Right ventricle myocardium inferior (tissue), 1 donor: Measurements from ENCODE around the gene ADRA2C. TPM values are rescaled to one million over a fixed set of nuclear protein-coding genes. Genes with fewer than 3 reads are reported as not detected.

Source experiments
- ATAC-seq: fragments of 200-7000 bp; cut with Tn5 transposase; one replicate; pipeline ENCODE4 v1.9.1; 2020; ENCODE audit warnings: mild to moderate bottlenecking, moderate library complexity
- DNase-seq: peaks from one replicate; pipeline ENCODE4 v3.0.0; 2021; ENCODE audit errors: missing footprints
- intact Hi-C: fragments of 100-400 bp; cut with DNase I; formaldehyde crosslinking; loops from one replicate; pipeline ENCODE4 v1.11.0; 2022
- total RNA-seq: library from RNA; stranded (reverse); fragmentation: NEBNext Ultra II Directional; extraction: Animal tissue kit (Norgen Biotek cat#: 25700); gene quantifications from one replicate; pipeline ENCODE4 v1.2.1, GENCODE V29; 2021
- donor health status: DM: no; HTN: yes; CAD: no; lungs with severe emphysema.

ADRA2C gene
- total RNA-seq, 1 donor from 2014 or later = 6.9 TPM

DNA sequence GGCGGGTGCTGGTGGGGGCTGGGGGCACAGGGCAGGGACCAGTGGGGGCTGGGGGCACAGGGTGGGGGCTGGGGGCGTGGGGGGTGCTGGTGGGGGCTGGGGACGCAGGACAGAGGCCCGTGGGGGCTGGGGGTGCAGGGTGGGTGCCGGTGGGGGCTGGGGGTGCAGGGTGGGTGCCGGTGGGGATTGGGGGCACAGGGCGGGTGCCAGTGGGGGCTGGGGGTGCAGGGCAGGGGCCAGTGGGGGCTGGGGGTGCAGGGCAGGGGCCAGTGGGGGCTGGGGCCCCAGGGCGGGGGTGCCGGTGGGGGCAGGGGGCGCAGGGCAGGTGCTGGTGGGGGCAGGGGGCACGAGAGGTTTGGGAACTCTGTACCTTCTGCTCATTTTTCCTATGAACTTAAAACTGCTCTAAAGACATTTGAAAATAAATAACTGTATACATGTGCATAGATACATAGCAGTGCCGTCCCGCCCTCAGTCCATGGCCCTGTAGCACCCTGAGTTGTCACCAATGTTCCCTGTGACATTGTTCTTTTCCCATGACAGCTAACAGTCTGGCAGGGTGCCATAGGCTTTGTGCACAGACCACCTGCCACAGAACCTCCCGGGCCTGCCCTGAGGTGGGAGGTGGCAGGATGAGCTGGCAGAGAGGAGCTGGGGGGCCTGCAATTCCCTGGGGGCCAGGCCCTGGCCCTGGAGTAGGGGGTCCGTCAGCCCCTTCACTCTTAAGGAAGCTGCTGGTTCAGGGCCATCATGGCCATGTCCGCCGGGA lies 35.6 kb upstream of the ADRA2C start:
- DNase-seq (peak; percentile 32), ATAC-seq (no peak)
- intact Hi-C loops = no loop called here

- intact Hi-C loops = no loop called here
- DNase-seq (peak; percentile 56), ATAC-seq (no peak)
These were observed 33.8 kb upstream of the ADRA2C start for GRCh38 chr4:3732076-3733028.

DNA sequence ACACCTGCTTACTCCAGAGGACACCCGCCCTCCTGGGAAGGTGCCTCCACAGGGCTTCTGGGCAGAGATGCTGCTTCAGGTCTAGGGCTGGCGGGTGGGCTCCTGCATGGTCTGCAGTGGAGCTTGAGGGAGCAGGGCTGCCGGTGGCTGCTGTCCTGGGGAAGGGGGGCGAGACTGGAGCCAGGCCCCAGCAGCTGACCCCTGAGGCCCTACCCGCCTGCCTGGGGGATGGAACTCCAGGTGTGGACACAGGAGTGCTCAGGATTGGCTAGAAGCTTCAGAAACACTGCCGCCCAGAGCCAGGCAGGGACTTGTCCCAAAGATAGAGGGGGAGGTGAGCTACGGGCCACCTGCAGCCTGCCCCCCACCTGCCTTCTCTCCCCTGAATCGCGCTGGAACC lies 33.0 kb upstream of the ADRA2C start:
- DNase-seq (peak; percentile 50), ATAC-seq (no peak)
- intact Hi-C loops = no loop called here

DNA sequence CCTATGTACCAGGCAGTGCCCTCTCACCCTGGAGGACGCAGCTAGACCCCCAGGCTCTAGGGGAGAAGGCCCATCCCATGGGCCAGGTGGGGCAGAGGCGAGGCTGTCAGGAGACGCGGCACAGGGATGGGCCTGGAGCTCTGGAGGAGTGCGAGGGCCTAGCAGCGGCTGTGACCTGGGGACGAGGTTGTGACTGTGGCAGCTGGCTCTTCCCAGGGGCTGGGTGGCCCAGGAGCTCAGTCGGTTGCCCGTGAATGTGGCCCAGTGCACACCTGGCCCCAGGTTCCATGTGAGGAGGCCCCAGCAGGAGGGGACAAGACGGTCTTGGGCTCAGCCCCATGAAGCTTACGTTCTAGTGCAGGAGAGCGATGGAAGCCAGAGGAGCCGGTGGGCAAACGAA lies 31.0 kb upstream of the ADRA2C start:
- ATAC-seq (no peak), DNase-seq (peak; percentile 25)
- intact Hi-C loops = no loop called here

- intact Hi-C loops = no loop called here
- DNase-seq (peak; percentile 11), ATAC-seq (no peak)
These were observed 29.9 kb upstream of the ADRA2C start for GRCh38 chr4:3736290-3736689.

- intact Hi-C loops = no loop called here
- DNase-seq = no peak
- ATAC-seq = no peak
These were observed 29.4 kb upstream of the ADRA2C start for GRCh38 chr4:3736806-3737205.

DNA sequence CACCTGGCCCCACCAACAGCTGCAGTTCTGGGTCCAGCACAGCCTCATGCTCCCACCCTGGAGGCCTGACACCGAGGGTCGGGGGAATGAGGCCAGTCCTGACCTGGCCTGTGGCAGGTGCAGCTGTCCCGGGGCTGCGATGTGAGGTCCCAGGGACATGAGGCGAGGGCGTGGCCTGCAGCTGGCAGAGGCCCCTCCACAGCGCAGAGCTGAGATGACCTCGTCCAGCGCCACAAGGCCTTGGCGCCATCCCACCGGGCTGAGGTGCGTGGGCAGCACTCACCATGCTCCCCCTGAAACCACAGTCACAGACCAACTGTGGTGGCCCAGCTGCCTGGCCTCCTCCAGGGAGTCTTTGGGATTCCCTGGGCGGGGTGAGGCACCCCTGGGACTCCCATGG lies 26.6 kb upstream of the ADRA2C start:
- DNase-seq (peak; percentile 22), ATAC-seq (no peak)
- intact Hi-C loops = no loop called here

GRCh38 chr4:3740256-3740655 lies 25.9 kb upstream of the ADRA2C start:
- intact Hi-C loops = no loop called here
- DNase-seq = peak; percentile 56

DNA sequence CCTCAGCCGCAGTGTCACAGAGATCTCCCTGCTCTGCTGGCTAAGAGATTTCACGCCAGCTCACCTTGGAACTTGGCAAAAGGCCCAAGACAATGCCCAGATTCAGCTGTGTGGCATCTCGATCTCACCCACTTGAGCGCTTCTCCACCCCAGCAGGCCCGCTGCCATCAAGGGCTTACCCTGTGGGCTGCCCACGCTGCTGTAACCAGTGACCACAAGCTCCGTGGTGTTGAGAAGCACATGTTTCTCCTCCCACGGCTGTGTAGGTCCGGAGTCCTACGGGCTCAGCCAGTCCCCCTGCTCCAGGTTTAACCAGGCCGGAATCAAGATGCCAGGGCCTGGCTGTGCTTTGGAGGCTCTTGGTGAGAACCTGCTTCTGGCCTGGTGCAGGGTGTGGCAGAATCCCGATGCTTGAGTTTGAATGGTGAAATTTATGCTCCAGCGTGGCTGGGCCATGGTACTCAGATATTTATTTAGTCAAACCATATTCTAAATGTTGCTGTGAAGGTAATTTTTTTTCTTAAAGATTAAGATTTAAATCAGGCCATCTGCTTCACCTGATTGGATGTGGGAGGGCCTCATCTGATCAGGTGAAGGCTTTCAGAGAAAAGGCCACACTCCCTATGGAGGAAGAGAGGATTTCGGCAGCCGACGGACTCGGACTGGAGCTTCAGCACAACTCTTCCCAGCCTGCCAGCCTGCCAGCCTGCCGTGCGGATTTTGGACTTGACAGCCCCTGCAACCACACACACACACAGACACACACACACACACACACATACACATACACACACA lies 24.8 kb upstream of the ADRA2C start:
- intact Hi-C loops = no loop called here
- DNase-seq = peak; percentile 33
- no peak for ATAC-seq

More at GRCh38 chr4:3740256-3740655, 25.9 kb upstream of the ADRA2C start:
- no peak for ATAC-seq

DNA sequence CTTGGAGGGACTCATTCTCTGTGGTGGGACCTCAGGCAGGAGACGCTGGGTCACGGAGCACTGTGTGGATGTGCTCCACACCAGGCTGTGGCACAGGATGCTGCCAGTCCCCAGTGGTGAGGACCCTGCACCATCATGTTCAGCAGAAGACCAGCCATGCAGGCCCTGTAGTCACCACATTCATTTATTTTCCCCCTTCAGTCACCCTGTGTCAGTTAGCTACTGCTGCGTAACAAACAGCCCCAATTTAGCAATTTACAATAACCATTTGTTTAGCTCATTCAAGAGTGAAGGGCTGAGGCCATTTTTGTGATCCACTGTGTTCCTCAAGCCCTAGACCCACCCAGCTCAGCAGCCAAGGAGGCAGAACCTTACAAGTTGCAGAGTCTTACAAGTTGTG lies 23.6 kb upstream of the ADRA2C start:
- intact Hi-C loops = no loop called here
- ATAC-seq (no peak), DNase-seq (no peak)

GRCh38 chr4:3744232-3744631 lies 22.0 kb upstream of the ADRA2C start:
- DNase-seq (peak; percentile 28), ATAC-seq (no peak)
- intact Hi-C loops = no loop called here

DNA sequence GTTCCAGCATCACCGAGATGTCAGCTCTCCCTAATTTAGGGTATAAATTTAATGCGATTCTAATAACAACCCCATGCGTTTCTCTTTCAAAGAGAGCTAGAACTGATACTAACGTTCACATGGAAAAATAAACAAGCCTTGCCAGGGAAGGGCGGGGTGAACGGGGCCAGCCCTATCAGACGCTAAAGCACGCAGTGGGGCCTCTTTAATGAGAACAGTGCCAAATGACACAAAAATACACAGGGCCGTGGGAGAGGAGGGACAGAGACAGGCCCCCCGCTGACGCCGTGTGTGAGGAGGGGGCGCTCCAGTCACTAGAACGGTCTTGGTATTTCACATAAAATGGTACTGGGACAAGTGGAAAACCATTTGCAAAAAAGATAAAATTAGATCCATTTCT lies 21.3 kb upstream of the ADRA2C start:
- intact Hi-C loops = no loop called here
- ATAC-seq = no peak
- DNase-seq = peak; percentile 20

DNA sequence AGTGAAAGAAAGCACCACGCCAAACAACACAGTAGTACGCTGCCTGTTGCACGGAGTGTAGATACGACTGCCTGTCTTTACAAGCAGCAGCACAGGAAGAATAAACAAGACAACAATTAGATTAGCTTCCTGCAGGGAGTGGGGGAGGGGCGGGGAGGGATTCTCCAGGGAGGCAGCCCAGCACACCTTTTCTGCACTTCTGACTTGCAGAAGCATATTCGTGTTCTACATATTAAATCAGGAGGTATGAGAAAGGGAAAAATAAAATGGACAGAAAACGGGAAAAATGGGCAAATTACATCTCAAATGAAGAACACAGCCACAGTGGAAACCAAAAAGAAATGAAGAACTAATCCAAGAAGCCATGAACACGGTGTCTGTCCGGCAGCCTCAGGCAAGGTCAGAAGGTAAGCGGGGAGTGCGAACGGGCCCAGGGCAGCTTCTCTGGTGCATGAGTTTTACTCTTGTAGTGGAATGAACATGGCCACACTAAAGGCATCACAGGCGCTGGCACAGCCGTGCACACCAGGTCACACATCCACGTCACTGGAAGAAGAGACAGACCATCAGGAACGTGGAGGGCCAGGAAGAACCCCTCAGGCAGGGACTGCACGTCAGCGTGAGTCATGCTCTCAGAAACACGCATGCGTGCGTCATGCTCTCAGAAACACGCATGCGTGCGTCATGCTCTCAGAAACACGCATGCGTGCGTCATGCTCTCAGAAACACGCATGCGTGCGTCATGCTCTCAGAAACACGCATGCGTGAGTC lies 20.1 kb upstream of the ADRA2C start:
- intact Hi-C loops = no loop called here
- no peak for DNase-seq

DNA sequence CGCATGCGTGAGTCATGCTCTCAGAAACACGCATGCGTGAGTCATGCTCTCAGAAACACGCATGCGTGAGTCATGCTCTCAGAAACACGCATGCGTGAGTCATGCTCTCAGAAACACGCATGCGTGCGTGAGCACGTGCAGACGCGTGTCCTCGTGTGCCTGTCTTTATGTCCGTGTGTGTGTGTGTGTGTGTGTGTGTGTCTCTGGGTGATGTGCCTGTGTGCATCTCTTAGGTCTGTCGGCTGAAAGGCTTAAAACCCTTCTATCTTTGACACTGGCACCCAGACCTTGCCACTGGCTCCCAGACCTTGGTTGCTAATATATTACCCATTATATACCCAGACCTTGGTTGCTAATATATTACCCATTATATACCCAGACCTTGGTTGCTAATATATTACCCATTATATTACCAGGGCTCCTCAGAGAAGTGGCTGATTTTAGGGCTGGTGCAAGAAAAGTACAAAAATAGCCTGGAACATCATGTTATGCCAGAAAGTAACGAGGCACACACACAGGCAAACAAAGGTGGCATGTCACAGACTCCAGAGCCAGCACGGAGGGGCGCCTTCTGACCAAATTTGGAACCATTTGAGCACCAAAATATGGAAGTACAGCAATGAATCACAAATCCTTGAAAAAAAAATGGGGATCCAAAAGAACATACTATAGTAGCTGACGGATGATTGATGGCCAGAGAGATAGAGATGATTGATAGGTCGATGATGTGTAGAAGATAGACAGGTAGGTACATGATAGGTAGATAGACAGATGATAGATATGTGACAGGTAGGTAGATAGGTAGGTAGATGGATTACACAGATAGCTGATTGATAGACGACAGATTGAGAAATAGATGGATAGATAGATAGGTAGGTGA lies 19.2 kb upstream of the ADRA2C start:
- ATAC-seq = no peak
- intact Hi-C loops = no loop called here
- DNase-seq = no peak

More for the DNA sequence above, 20.1 kb upstream of the ADRA2C start:
- ATAC-seq = no peak

DNA sequence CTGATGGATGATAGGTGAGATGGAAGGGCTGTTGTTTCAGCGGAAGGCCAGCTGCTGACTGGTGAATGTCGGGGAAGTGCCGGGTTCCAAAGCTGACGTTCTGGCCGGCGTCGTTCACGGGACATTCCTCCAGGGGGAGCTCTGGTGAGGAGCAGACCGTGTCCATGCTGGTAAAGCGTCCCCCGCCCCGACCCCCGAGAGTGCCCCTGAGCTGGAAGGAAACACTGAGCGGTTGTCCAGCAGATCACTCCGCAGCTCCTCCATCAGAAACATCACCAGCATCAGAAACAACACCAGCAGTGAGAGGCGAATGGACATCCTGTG lies 18.6 kb upstream of the ADRA2C start:
- ATAC-seq (no peak), DNase-seq (no peak)
- intact Hi-C loops = no loop called here

DNA sequence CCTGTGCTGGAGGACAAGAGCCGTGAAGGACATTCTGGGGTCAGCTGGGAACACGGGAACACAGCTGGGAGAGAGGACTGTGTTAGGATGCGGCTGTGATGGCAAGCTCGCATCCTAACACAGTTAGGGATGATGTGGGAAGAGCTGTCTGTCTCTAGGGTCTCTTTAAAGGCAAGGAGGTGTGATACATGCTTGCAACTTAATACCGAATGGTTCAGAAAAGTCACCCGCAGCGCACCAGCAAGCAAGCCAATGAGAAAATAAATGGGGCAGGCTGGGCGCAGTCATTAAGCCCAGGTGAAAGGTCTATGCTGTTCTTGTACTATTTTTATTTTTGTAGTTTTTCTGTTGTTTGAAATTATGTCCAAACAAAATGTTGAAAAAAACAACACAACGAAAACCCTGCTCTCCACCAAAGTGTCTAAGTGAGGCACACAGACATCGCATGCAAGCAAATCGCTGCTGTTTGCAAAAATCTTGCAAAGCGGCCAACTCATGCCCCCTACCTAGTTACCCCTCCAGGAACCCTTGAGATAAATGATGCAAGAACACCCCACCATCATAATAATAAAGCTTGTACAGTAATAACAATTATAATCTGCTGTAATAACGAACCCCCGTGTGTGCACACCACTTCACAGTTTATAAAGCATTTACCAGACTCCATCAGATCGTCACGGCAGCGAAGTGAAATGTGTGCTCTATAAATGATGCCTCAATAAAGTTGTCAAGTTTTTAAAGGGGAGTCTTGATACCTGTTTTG lies 17.9 kb upstream of the ADRA2C start:
- no peak for DNase-seq
- ATAC-seq = no peak
- intact Hi-C loops = no loop called here

GRCh38 chr4:3749081-3749480 lies 17.1 kb upstream of the ADRA2C start:
- ATAC-seq (no peak), DNase-seq (no peak)
- intact Hi-C loops = no loop called here
